Measurements from ENCODE around the gene AJM1. TPM values are rescaled to one million over a fixed set of nuclear protein-coding genes. Genes with fewer than 3 reads are reported as not detected.

The AJM1 gene
- total and polyA plus RNA-seq, 4 donors, result 0.63 to 26.9 (median 6.2) TPM

- H3K9me3 ChIP-seq (ENCODE audit: control insufficient read depth, low read length), result no peaks in the 10 kb centered on the region
- no peak overlapping the region for H3K4me3 ChIP-seq (ENCODE audit: low read length in 2 of 2)
- no peak overlapping the region for H3K27ac ChIP-seq (ENCODE audit: low read depth in 1 of 2, low read length in 2 of 2)
- ATAC-seq (ENCODE audit: low FRiP score) (no peak), DNase-seq (no peak)
- no peaks in the 10 kb centered on the region for H3K4me1 ChIP-seq (ENCODE audit: control insufficient read depth in 1 of 2, insufficient read depth in 2 of 2, low read length in 2 of 2)
- 67 to 69% methylated on average over 15 of the region's 15 CpGs for WGBS, 2 donors
- intact Hi-C loops (cut with DNase I), result no loop called here
- H3K27me3 ChIP-seq (ENCODE audit: control insufficient read depth in 1 of 2, insufficient read depth in 2 of 2, low read length in 1 of 2), result no peaks in the 10 kb centered on the region
- no peaks in the 10 kb centered on the region for H3K36me3 ChIP-seq (ENCODE audit: control insufficient read depth in 1 of 2, insufficient read depth in 2 of 2, low read length in 1 of 2)
These were observed 13.8 kb downstream of the AJM1 start for GRCh38 chr9:136856079-136856476.

- no peak for DNase-seq
- H3K36me3 ChIP-seq (ENCODE audit: control insufficient read depth in 1 of 2, insufficient read depth in 2 of 2, low read length in 1 of 2), result no peaks in the 10 kb centered on the region
- 85% methylated on average over 14 of the region's 14 CpGs for WGBS, 2 donors
- H3K4me3 ChIP-seq (ENCODE audit: low read length in 2 of 2), result no peak overlapping the region
- intact Hi-C loops (cut with DNase I), result no loop called here
- H3K27ac ChIP-seq (ENCODE audit: low read depth in 1 of 2, low read length in 2 of 2), result no peak overlapping the region
- no peak for ATAC-seq (ENCODE audit: low FRiP score)
- H3K4me1 ChIP-seq (ENCODE audit: control insufficient read depth in 1 of 2, insufficient read depth in 2 of 2, low read length in 2 of 2), result no peaks in the 10 kb centered on the region
- no peaks in the 10 kb centered on the region for H3K9me3 ChIP-seq (ENCODE audit: control insufficient read depth, low read length)
- H3K27me3 ChIP-seq (ENCODE audit: control insufficient read depth in 1 of 2, insufficient read depth in 2 of 2, low read length in 1 of 2), result no peaks in the 10 kb centered on the region
These were observed 14.4 kb downstream of the AJM1 start for GRCh38 chr9:136856541-136857141.

GRCh38 chr9:136857166-136857565, 14.9 kb downstream of the AJM1 start:
- Histone ChIP-seq H3K36me3 (ENCODE audit: control insufficient read depth in 1 of 2, insufficient read depth in 2 of 2, low read length in 1 of 2) (no peaks in the 10 kb centered on the region), H3K9me3 (ENCODE audit: control insufficient read depth, low read length) (no peaks in the 10 kb centered on the region), H3K4me3 (ENCODE audit: low read length in 2 of 2) (no peak overlapping the region), H3K27ac (ENCODE audit: low read depth in 1 of 2, low read length in 2 of 2) (no peak overlapping the region), H3K27me3 (ENCODE audit: control insufficient read depth in 1 of 2, insufficient read depth in 2 of 2, low read length in 1 of 2) (no peaks in the 10 kb centered on the region), H3K4me1 (ENCODE audit: control insufficient read depth in 1 of 2, insufficient read depth in 2 of 2, low read length in 2 of 2) (no peaks in the 10 kb centered on the region)
- DNase-seq (no peak), ATAC-seq (ENCODE audit: low FRiP score) (no peak)
- intact Hi-C loops (cut with DNase I), result no loop called here
- 87 to 90% methylated on average over 19 of the region's 19 CpGs for WGBS, 2 donors

GRCh38 chr9:136857581-136858412, 15.5 kb downstream of the AJM1 start:
- ATAC-seq (ENCODE audit: low FRiP score), result no peak
- H3K9me3 ChIP-seq (ENCODE audit: control insufficient read depth, low read length), result no peaks in the 10 kb centered on the region
- peaks cover 0 to 3% of the 10 kb centered on the region in 2 donors for H3K36me3 ChIP-seq (ENCODE audit: control insufficient read depth in 1 of 2, insufficient read depth in 2 of 2, low read length in 1 of 2)
- H3K4me1 ChIP-seq (ENCODE audit: control insufficient read depth in 1 of 2, insufficient read depth in 2 of 2, low read length in 2 of 2), result no peaks in the 10 kb centered on the region
- peak in 1 of 2 donors; percentile 51 for DNase-seq
- no peak overlapping the region for H3K4me3 ChIP-seq (ENCODE audit: low read length in 2 of 2)
- H3K27me3 ChIP-seq (ENCODE audit: control insufficient read depth in 1 of 2, insufficient read depth in 2 of 2, low read length in 1 of 2), result no peaks in the 10 kb centered on the region
- intact Hi-C loops (cut with DNase I), result no loop called here
- WGBS, 2 donors, result 81 to 83% methylated on average over 29 of the region's 29 CpGs
- H3K27ac ChIP-seq (ENCODE audit: low read depth in 1 of 2, low read length in 2 of 2), result no peak overlapping the region

GRCh38 chr9:136858452-136858843, 16.2 kb downstream of the AJM1 start:
- H3K27ac ChIP-seq (ENCODE audit: low read depth in 1 of 2, low read length in 2 of 2), result no peak overlapping the region
- ATAC-seq (ENCODE audit: low FRiP score) (no peak), DNase-seq (no peak)
- H3K36me3 ChIP-seq (ENCODE audit: control insufficient read depth in 1 of 2, insufficient read depth in 2 of 2, low read length in 1 of 2), result peaks cover 0 to 3% of the 10 kb centered on the region in 2 donors
- no peaks in the 10 kb centered on the region for H3K4me1 ChIP-seq (ENCODE audit: control insufficient read depth in 1 of 2, insufficient read depth in 2 of 2, low read length in 2 of 2)
- no peaks in the 10 kb centered on the region for H3K27me3 ChIP-seq (ENCODE audit: control insufficient read depth in 1 of 2, insufficient read depth in 2 of 2, low read length in 1 of 2)
- intact Hi-C loops (cut with DNase I), result no loop called here
- H3K4me3 ChIP-seq (ENCODE audit: low read length in 2 of 2), result no peak overlapping the region
- 80 to 85% methylated on average over 15 of the region's 15 CpGs for WGBS, 2 donors
- H3K9me3 ChIP-seq (ENCODE audit: control insufficient read depth, low read length), result no peaks in the 10 kb centered on the region

DNA sequence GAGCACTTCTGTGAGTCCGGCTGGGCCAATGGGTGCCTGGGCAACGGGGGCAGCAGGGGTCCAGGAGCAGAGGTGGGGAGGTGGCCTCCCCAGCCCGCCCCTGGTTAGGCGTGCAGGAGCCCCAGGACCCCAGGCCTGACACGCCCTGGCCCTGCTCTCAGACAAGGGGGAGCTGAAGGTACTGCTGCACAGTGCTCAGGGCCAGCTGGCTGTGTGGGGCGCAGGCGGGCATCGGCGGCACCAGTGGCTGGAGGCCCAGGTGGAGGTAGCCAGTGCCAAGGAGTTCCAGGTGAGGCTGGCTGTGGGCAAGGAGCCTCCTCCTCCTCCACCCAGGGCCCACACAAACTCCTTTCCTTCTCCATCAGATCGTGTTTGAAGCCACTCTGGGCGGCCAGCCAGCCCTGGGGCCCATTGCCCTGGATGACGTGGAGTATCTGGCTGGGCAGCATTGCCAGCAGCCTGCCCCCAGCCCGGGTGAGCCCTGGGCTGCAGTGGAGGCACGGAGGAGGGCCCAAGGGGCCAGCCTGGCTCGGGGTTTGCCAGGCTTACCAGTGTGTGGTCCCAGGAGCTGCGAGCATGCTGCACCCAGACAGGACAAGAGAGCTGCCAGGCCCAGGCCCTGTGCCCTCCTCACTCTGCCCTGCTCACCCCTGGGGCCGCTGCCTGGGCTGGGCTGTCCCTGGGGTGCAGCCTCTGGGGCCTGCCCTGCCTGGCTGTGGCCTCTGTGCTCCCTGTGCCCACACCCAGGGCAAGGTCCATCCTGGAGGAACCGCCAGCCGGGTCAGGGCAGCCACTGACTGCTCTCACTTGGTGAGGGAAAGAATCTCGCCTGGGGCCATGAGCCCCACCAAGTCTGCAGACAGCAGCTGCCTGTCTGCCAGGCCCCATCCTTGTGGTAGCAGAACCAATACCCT, 16.8 kb downstream of the AJM1 start:
- WGBS, 2 donors, result 18% methylated on average over 20 of the region's 20 CpGs
- H3K27ac ChIP-seq (ENCODE audit: low read depth in 1 of 2, low read length in 2 of 2), result peak overlapping the region in 1 of 2 donors; percentile 11
- peaks cover 0 to 3% of the 10 kb centered on the region in 2 donors for H3K36me3 ChIP-seq (ENCODE audit: control insufficient read depth in 1 of 2, insufficient read depth in 2 of 2, low read length in 1 of 2)
- H3K9me3 ChIP-seq (ENCODE audit: control insufficient read depth, low read length), result no peaks in the 10 kb centered on the region
- no peaks in the 10 kb centered on the region for H3K27me3 ChIP-seq (ENCODE audit: control insufficient read depth in 1 of 2, insufficient read depth in 2 of 2, low read length in 1 of 2)
- intact Hi-C loops (cut with DNase I), result no loop called here
- ATAC-seq (ENCODE audit: low FRiP score) (peak; percentile 13), DNase-seq (peak; percentile 79 to 91)
- H3K4me3 ChIP-seq (ENCODE audit: low read length in 2 of 2), result no peak overlapping the region
- no peaks in the 10 kb centered on the region for H3K4me1 ChIP-seq (ENCODE audit: control insufficient read depth in 1 of 2, insufficient read depth in 2 of 2, low read length in 2 of 2)

DNA sequence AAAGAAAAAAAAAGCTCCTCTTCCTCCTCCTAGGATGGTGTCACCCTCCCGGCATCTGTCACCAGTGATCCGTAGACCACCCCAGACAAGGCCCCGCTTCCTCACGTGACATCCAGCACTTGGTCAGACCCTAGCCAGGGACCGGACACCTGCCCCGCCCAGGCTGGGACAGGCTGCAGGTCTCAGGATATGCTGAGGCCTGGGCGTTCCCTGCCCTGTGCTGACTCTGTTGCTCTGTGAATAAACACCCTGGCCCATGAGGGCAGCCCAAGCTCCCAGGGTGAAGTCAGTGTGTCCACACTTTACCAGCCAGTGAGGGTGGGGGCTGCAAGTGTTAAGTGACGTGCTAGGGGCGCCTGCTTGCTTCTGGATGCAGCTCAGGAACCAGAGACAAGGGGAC, 18.3 kb downstream of the AJM1 start:
- Histone ChIP-seq H3K36me3 (ENCODE audit: control insufficient read depth in 1 of 2, insufficient read depth in 2 of 2, low read length in 1 of 2) (peaks cover 0 to 3% of the 10 kb centered on the region in 2 donors), H3K4me3 (ENCODE audit: low read length in 2 of 2) (no peak overlapping the region), H3K27me3 (ENCODE audit: control insufficient read depth in 1 of 2, insufficient read depth in 2 of 2, low read length in 1 of 2) (no peaks in the 10 kb centered on the region), H3K4me1 (ENCODE audit: control insufficient read depth in 1 of 2, insufficient read depth in 2 of 2, low read length in 2 of 2) (no peaks in the 10 kb centered on the region), H3K27ac (ENCODE audit: low read depth in 1 of 2, low read length in 2 of 2) (no peak overlapping the region), H3K9me3 (ENCODE audit: control insufficient read depth, low read length) (no peaks in the 10 kb centered on the region)
- 87 to 92% methylated on average over 9 of the region's 9 CpGs for WGBS, 2 donors
- intact Hi-C loops (cut with DNase I), result no loop called here
- DNase-seq (no peak), ATAC-seq (ENCODE audit: low FRiP score) (no peak)

DNA sequence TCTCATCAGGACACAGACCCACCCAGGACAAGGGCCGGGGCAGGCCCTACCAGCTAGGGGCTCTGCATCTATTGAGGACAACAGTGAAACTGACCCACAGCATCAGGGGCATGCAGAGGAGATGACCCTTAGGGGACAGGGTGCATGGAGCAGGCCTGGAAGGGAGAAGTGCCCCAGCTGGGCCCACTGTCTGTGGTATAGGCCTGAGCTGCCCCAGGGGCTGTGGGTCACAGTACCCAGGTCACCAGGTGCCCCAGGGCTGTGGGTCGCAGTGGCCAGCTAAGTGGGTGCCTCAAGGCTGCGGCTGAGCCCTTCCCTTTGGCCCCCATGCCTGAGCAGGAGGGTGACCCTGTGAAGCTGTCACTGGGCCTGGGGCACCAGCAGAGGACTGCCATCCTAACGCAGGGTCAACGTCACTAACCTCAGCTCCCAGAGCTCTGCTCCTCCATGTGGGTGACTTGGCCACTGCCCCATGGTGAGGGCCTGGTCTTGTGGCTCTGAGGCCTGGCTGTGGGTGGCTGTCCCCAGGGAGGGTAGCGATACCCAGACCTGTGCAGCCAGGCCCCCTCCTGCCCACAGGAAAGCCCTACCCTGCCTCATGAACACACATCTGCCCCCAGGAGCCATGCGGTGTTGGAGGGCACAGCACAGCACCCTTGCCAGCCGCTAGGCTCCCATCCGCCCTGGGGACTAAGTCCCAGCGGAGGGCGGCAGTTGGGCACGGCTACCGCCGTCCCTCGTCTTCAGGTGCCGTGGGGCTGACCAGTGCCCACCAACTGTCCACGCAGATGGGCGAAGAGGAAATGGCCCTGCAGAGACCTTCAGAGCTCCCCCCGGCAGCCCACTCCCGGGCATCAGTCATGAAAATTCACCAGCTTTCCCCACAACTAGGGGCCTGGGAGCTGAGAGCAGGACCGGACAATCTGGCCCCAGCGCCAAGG, 18.9 kb downstream of the AJM1 start:
- no peaks in the 10 kb centered on the region for H3K27me3 ChIP-seq (ENCODE audit: control insufficient read depth in 1 of 2, insufficient read depth in 2 of 2, low read length in 1 of 2)
- H3K36me3 ChIP-seq (ENCODE audit: control insufficient read depth in 1 of 2, insufficient read depth in 2 of 2, low read length in 1 of 2), result peaks cover 0 to 3% of the 10 kb centered on the region in 2 donors
- H3K9me3 ChIP-seq (ENCODE audit: control insufficient read depth, low read length), result no peaks in the 10 kb centered on the region
- no peak overlapping the region for H3K27ac ChIP-seq (ENCODE audit: low read depth in 1 of 2, low read length in 2 of 2)
- WGBS, 2 donors, result 91 to 93% methylated on average over 22 of the region's 22 CpGs
- peak in 1 of 2 donors; percentile 43 for DNase-seq
- H3K4me3 ChIP-seq (ENCODE audit: low read length in 2 of 2), result no peak overlapping the region
- no peak for ATAC-seq (ENCODE audit: low FRiP score)
- intact Hi-C loops (cut with DNase I), result no loop called here
- no peaks in the 10 kb centered on the region for H3K4me1 ChIP-seq (ENCODE audit: control insufficient read depth in 1 of 2, insufficient read depth in 2 of 2, low read length in 2 of 2)
